BJ (cell line): ENCODE measurements around the gene PARD3B. TPM values are rescaled to one million over a fixed set of nuclear protein-coding genes. Genes with fewer than 3 reads are reported as not detected.

Source experiments
- CTCF ChIA-PET: fragments of 350-600 bp; formaldehyde crosslinking; extraction: SDS; loops from one replicate; lab custom pipeline; 2021; ENCODE audit warnings: antibody characterized with exemption, inconsistent platforms; lab: Yijun Ruan, JAX
- POLR2A ChIA-PET: fragments of 300-600 bp; sonication (Branson Sonifier 250); formaldehyde crosslinking; extraction: SDS; loops from one replicate; lab custom pipeline; 2021; ENCODE audit warnings: antibody characterized with exemption; lab: Charles Lee
- DNase-seq: peaks from one replicate; pipeline ENCODE4 v3.0.0-alpha.2; 2011; ENCODE audit warnings: low read depth
- H3K27me3 ChIP-seq: 2 replicates; pipeline ENCODE4 v1.6.0; 2011; ENCODE audit warnings: low read length; ENCODE audit not compliant: control insufficient read depth, insufficient read depth
- H3K36me3 ChIP-seq: 2 replicates; pipeline ENCODE4 v1.5.1; 2011; ENCODE audit warnings: low read length; ENCODE audit not compliant: control insufficient read depth, insufficient read depth
- H3K4me3 ChIP-seq: 2 replicates; pipeline ENCODE4 v1.5.1; 2011; ENCODE audit warnings: low read depth, mild to moderate bottlenecking, control low read depth, low read length
- polyA plus RNA-seq: library from polyadenylated mRNA; depleted of rRNA; stranded (reverse); fragments of >200 nt; gene quantifications from 2 replicates; pipeline ENCODE4 v1.2.3, GENCODE V29; 2011
- TF ChIP-seq, protein P1 (sequence below): IDR thresholded peaks from 2 replicates; pipeline ENCODE4 v1.5.1; 2011; ENCODE audit warnings: low read depth, mild to moderate bottlenecking, control low read depth, inconsistent platforms, low read length, moderate library complexity; ENCODE audit not compliant: insufficient read depth

The PARD3B gene
- polyA plus RNA-seq, 1 experiment: 7.1 TPM

DNA sequence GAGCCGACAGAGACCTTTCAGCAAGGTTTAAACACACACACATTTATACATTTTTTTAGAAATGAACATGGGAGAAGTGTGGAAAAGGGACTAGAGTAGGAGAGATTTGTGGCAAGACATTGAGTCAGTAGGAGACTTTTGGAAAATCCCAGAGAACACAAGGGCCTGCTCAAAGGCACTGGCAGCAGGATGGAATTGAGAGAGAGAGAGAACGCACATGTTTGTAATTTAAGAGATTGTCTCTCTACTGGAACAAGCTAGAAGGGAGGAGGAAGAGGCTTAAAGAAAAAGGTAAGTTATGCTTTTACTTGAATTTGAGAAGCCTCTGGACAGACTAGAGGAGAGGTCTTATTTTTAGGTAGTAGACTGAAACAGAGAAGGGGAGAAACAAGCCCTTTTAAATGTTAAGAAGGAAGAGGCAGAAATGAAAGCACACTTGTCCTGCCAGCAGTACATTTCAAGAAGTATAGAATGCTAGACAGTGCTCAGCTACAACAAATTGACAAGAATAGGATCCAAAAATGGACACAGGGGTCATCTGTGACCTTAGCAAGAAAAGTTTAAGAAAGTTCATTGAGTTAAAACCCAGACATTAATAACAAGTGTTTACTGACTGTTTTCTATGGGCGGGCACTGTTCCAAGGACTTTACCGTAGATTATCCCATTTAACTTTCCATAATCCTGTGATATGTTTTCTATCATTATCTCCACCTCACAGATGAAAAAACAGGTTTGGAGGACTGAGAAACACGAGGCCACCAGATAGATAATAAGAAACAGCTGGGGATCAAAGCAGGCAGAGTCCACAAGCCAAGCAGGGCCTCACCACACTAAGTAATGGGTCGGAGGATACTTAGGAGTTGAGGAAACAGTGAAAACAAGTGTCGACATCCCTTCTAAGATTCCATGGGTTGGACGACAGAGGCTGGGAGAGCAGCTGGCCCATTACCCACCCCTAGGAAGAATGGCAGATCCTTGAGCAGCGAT is 830.5 kb downstream of the PARD3B start:
- H3K27me3 ChIP-seq: no peaks in the 10 kb centered on the region
- no peak for DNase-seq
- ChIA-PET CTCF (interaction anchor here (1.2 kb wide), 1 partner anchor 9 kb away, joined by 4 read pairs; no protein-coding TSS in a partner anchor), POLR2A (no interaction called here)
- no peaks in the 10 kb centered on the region for H3K36me3 ChIP-seq
- H3K4me3 ChIP-seq: no peak overlapping the region
- TF ChIP-seq, protein P1, sequence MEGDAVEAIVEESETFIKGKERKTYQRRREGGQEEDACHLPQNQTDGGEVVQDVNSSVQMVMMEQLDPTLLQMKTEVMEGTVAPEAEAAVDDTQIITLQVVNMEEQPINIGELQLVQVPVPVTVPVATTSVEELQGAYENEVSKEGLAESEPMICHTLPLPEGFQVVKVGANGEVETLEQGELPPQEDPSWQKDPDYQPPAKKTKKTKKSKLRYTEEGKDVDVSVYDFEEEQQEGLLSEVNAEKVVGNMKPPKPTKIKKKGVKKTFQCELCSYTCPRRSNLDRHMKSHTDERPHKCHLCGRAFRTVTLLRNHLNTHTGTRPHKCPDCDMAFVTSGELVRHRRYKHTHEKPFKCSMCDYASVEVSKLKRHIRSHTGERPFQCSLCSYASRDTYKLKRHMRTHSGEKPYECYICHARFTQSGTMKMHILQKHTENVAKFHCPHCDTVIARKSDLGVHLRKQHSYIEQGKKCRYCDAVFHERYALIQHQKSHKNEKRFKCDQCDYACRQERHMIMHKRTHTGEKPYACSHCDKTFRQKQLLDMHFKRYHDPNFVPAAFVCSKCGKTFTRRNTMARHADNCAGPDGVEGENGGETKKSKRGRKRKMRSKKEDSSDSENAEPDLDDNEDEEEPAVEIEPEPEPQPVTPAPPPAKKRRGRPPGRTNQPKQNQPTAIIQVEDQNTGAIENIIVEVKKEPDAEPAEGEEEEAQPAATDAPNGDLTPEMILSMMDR: no peak

GRCh38 chr2:205377324-205377723 is 832.0 kb downstream of the PARD3B start:
- Histone ChIP-seq H3K36me3 (no peaks in the 10 kb centered on the region), H3K4me3 (no peak overlapping the region), H3K27me3 (no peaks in the 10 kb centered on the region)
- POLR2A ChIA-PET: no interaction called here
- TF ChIP-seq, protein P1: no peak
- CTCF ChIA-PET: interaction anchor here (0.8 kb wide), 1 partner anchor 9 kb away, joined by 3 read pairs; no protein-coding TSS in a partner anchor
- DNase-seq: no peak

DNA sequence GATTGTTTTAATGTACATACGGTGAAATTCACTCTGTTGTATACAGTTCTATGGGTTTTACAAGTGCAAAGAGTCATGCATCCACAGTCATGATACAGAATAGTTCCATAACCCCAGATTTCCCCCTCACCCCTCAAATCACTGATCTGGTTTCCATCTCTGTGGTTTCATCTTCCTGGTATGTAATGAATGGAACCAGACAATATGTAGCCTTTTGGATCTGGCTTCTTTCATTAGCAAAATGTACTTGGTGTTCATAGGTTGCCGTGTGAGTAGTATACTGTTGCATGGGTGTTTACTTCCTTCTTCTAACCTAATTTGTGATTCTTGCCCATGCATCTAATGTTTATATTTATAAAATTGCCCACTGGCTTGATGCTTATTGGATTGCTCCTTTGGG is 838.3 kb downstream of the PARD3B start:
- no peak for DNase-seq
- TF ChIP-seq, protein P1: no peak
- ChIA-PET POLR2A (no interaction called here), CTCF (interaction anchor here (1.9 kb wide), 1 partner anchor 8 kb away, joined by 4 read pairs; no protein-coding TSS in a partner anchor)
- Histone ChIP-seq H3K27me3 (no peaks in the 10 kb centered on the region), H3K4me3 (no peak overlapping the region), H3K36me3 (no peaks in the 10 kb centered on the region)

GRCh38 chr2:205386109-205386508 is 840.8 kb downstream of the PARD3B start:
- POLR2A ChIA-PET: no interaction called here
- Histone ChIP-seq H3K36me3 (no peaks in the 10 kb centered on the region), H3K27me3 (no peaks in the 10 kb centered on the region), H3K4me3 (no peak overlapping the region)
- DNase-seq: no peak
- TF ChIP-seq, protein P1: no peak
- CTCF ChIA-PET: interaction anchor here (0.6 to 1.0 kb wide), 2 partner anchors 9 to 66 kb away, joined by 3 read pairs; no protein-coding TSS in a partner anchor

- POLR2A ChIA-PET: no interaction called here
Observed at GRCh38 chr2:205387350-205388055, 842.2 kb downstream of the PARD3B start.

More at GRCh38 chr2:205387350-205388055, 842.2 kb downstream of the PARD3B start:
- no peaks in the 10 kb centered on the region for H3K36me3 ChIP-seq
- DNase-seq: no peak
- H3K27me3 ChIP-seq: no peaks in the 10 kb centered on the region
- TF ChIP-seq, protein P1: no peak
- H3K4me3 ChIP-seq: no peak overlapping the region
- CTCF ChIA-PET: interaction anchor here (1.2 kb wide), 1 partner anchor 10 kb away, joined by 3 read pairs; no protein-coding TSS in a partner anchor
